ENCODE data around the gene MEI1.
"Not testable (repeated sequence)": the region's sequence is repeated elsewhere in the genome, so short reads cannot be mapped to it uniquely, and the experiment has no call there.

MEI1 gene

GRCh38 chr22:41823797-41824196, 124.5 kb downstream of the MEI1 start:
- no peak for DNase-seq

- no peak for DNase-seq
Measured at GRCh38 chr22:41825376-41825775, 126.1 kb downstream of the MEI1 start.

- no peak for DNase-seq
Measured at GRCh38 chr22:41826021-41826420, 126.7 kb downstream of the MEI1 start.

GRCh38 chr22:41826430-41827383, 127.4 kb downstream of the MEI1 start:
- no peak for DNase-seq

GRCh38 chr22:41827671-41828070, 128.4 kb downstream of the MEI1 start:
- no peak for DNase-seq

GRCh38 chr22:41828516-41828915, 129.2 kb downstream of the MEI1 start:
- no peak for DNase-seq

GRCh38 chr22:41830174-41830573, 130.9 kb downstream of the MEI1 start:
- no peak for DNase-seq

- no peak for DNase-seq
Measured at GRCh38 chr22:41831383-41831782, 132.1 kb downstream of the MEI1 start.

- DNase-seq, result peak; percentile 26
Measured at GRCh38 chr22:41831828-41832552, 132.7 kb downstream of the MEI1 start.

GRCh38 chr22:41832553-41833368, 133.5 kb downstream of the MEI1 start, which contains the start of gene SREBF2:
Gene SREBF2 (plus strand): TSS chr22:41833105. CDS start chr22:41833271, 166 bp downstream.
- DNase-seq, result peak; percentile 100

GRCh38 chr22:41833369-41834004, 134.2 kb downstream of the MEI1 start:
- DNase-seq, result peak; percentile 12

GRCh38 chr22:41834005-41834944, 135.0 kb downstream of the MEI1 start:
- peak; percentile 11 for DNase-seq

- DNase-seq, result not testable (repeated sequence)
Measured at GRCh38 chr22:41835462-41835861, 136.2 kb downstream of the MEI1 start.

GRCh38 chr22:41836551-41836950, 137.2 kb downstream of the MEI1 start:
- no peak for DNase-seq

GRCh38 chr22:41838842-41839618, 139.7 kb downstream of the MEI1 start:
- no peak for DNase-seq

GRCh38 chr22:41840216-41840615, 140.9 kb downstream of the MEI1 start:
- DNase-seq, result no peak

GRCh38 chr22:41841085-41841712, 141.9 kb downstream of the MEI1 start:
- no peak for DNase-seq

- no peak for DNase-seq
Measured at GRCh38 chr22:41842996-41843970, 144.0 kb downstream of the MEI1 start.

- no peak for DNase-seq
Measured at GRCh38 chr22:41844036-41844435, 144.7 kb downstream of the MEI1 start.
